NT2/D1 (cell line): ENCODE data around the gene PRKG1.
"Not testable (repeated sequence)": the region's sequence is repeated elsewhere in the genome, so short reads cannot be mapped to it uniquely, and the experiment has no call there.

ENCODE experiments used
- SUZ12 ChIP-seq: IDR thresholded peaks from 2 replicates; pipeline ENCODE4 v1.6.1; 2011; ENCODE audit not compliant: insufficient read length, insufficient read depth; ENCODE audit errors: extremely low read depth
- YY1 ChIP-seq: IDR thresholded peaks from 2 replicates; pipeline ENCODE4 v1.6.1; 2011; ENCODE audit not compliant: insufficient read length, insufficient read depth

DNA sequence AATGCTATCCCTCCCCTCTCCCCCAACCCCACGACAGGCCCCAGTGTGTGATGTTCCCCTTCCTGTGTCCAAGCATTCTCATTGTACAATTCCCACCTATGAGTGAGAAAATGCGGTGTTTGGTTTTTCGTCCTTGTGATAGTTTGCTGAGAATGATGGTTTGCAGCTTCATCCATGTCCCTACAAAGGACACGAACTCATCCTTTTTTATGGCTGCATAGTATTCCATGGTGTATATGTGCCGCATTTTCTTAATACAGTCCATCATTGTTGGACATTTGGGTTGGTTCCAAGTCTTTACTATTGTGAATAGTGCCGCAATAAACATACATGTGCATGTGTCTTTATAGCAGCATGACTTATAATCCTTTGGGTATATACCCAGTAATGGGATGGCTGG lies 201.8 kb downstream of the PRKG1 start:
- TF ChIP-seq SUZ12, YY1: not testable (repeated sequence)
